Esophagus squamous epithelium (tissue), 5 donors: ENCODE measurements around the gene SLC5A11. TPM values are rescaled to one million over a fixed set of nuclear protein-coding genes. Genes with fewer than 3 reads are reported as not detected.

Experiments used
- DNase-seq: peaks from one replicate; lab custom pipeline; 2025; lab: John Stamatoyannopoulos, UW
- H3K27ac ChIP-seq, 4 donors: fragments of 200-600 bp; sonication (generic); one replicate each; pipeline ENCODE4 v1.5.1; 2016 to 2019; ENCODE audit warnings: mild to moderate bottlenecking in 1 of 4
- H3K27me3 ChIP-seq, 4 donors: fragments of 200-600 bp; sonication (generic); 1 replicate in 3 of 4; 2 replicates in 1 of 4; pipeline versions ENCODE4 v1.5.1 to v1.6.0; 2017 to 2021; ENCODE audit warnings: antibody characterized with exemption in 1 of 4
- H3K36me3 ChIP-seq, 3 donors: fragments of 200-600 bp; sonication (generic); one replicate each; pipeline ENCODE4 v1.5.1; 2016 to 2019
- H3K4me1 ChIP-seq, 3 donors: fragments of 200-600 bp; sonication (generic); one replicate each; pipeline ENCODE4 v1.5.1; 2017 to 2019
- H3K4me3 ChIP-seq, 4 donors: fragments of 200-600 bp; sonication (generic); 1 replicate in 3 of 4; 2 replicates in 1 of 4; pipeline ENCODE4 v1.5.1; 2016 to 2019; ENCODE audit warnings: mild to moderate bottlenecking in 2 of 4, moderate library complexity in 1 of 4
- H3K9me3 ChIP-seq, 3 donors: fragments of 200-600 bp; sonication (generic); one replicate each; pipeline ENCODE4 v1.5.1; 2016 to 2019
- CTCF ChIP-seq, 6 experiments: fragments of 450-650 bp in 4 of 6; fragments of 200-600 bp in 2 of 6; sonication (generic) in 2 of 6; IDR thresholded peaks; one replicate each; pipeline ENCODE4 v1.5.1; 2016 to 2019; ENCODE audit warnings: antibody characterized with exemption in 6 of 6, mild to moderate bottlenecking in 4 of 6, moderate library complexity in 4 of 6
- POLR2A ChIP-seq, 4 donors: fragments of 450-650 bp; IDR thresholded peaks; one replicate each; pipeline ENCODE4 v1.6.1; 2017; ENCODE audit warnings: antibody characterized with exemption in 4 of 4, mild to moderate bottlenecking in 4 of 4, moderate library complexity in 3 of 4
- WGBS, 2 donors: methylation state at CpG; one replicate each; pipeline ENCODE4 v1.1.5; 2018; 5-methylcytosine and 5-hydroxymethylcytosine counted together
- intact Hi-C: fragments of 100-400 bp; cut with DNase I; formaldehyde crosslinking; loops from one replicate; pipeline ENCODE4 v1.15.0; 2022
- total RNA-seq, 4 donors: library from RNA; depleted of rRNA; stranded (reverse); fragments of >200 nt; gene quantifications; one replicate each; pipeline ENCODE4 v1.1.0, GENCODE V29; 2016
- donor health status: DM: yes; HTN: yes; CAD: no.

The SLC5A11 gene
- total RNA-seq, 4 donors from 2014 or later = 1.1 TPM; not detected in 3

- H3K27ac ChIP-seq = no peak overlapping the region
- no peak for DNase-seq
- 93 to 100% methylated on average over 2 to 6 of the region's 6 CpGs for WGBS, 2 donors
- no peaks in the 10 kb centered on the region for H3K9me3 ChIP-seq
- TF ChIP-seq CTCF (IDR thresholded peaks at IDR 0.05) (no peak), POLR2A (IDR thresholded peaks at IDR 0.05) (no peak)
- H3K4me1 ChIP-seq = no peaks in the 10 kb centered on the region
- H3K27me3 ChIP-seq = no peaks in the 10 kb centered on the region
- peaks cover 5 to 55% (median 13%) of the 10 kb centered on the region in 3 donors for H3K36me3 ChIP-seq
- no peak overlapping the region for H3K4me3 ChIP-seq
- intact Hi-C loops = no loop called here
Measured at GRCh38 chr16:24917236-24917635, 71.5 kb downstream of the SLC5A11 start.

- no peak overlapping the region for H3K27ac ChIP-seq
- intact Hi-C loops = no loop called here
- 82 to 92% methylated on average over 2 to 5 of the region's 5 CpGs for WGBS, 2 donors
- TF ChIP-seq POLR2A (IDR thresholded peaks at IDR 0.05) (no peak), CTCF (IDR thresholded peaks at IDR 0.05) (no peak)
- H3K4me3 ChIP-seq = no peak overlapping the region
- no peaks in the 10 kb centered on the region for H3K9me3 ChIP-seq
- H3K36me3 ChIP-seq = peaks cover 5 to 62% (median 13%) of the 10 kb centered on the region in 3 donors
- DNase-seq = no peak
- H3K4me1 ChIP-seq = no peaks in the 10 kb centered on the region
- H3K27me3 ChIP-seq = no peaks in the 10 kb centered on the region
Measured at GRCh38 chr16:24917891-24918290, 72.1 kb downstream of the SLC5A11 start.

- DNase-seq = no peak
- intact Hi-C loops = no loop called here
- H3K4me1 ChIP-seq = no peaks in the 10 kb centered on the region
- no peaks in the 10 kb centered on the region for H3K9me3 ChIP-seq
- H3K4me3 ChIP-seq = no peak overlapping the region
- H3K27ac ChIP-seq = no peak overlapping the region
- WGBS, 2 donors = 76 to 90% methylated on average over 8 to 10 of the region's 10 CpGs
- TF ChIP-seq CTCF (IDR thresholded peaks at IDR 0.05) (no peak), POLR2A (IDR thresholded peaks at IDR 0.05) (no peak)
- peaks cover 5 to 69% (median 13%) of the 10 kb centered on the region in 3 donors for H3K36me3 ChIP-seq
- no peaks in the 10 kb centered on the region for H3K27me3 ChIP-seq
Measured at GRCh38 chr16:24918641-24919040, 72.9 kb downstream of the SLC5A11 start.

GRCh38 chr16:24919536-24919935 lies 73.8 kb downstream of the SLC5A11 start:
- Histone ChIP-seq H3K4me1 (no peaks in the 10 kb centered on the region), H3K4me3 (no peak overlapping the region), H3K36me3 (peaks cover 5 to 78% (median 13%) of the 10 kb centered on the region in 3 donors), H3K9me3 (no peaks in the 10 kb centered on the region), H3K27ac (no peak overlapping the region), H3K27me3 (no peaks in the 10 kb centered on the region)
- intact Hi-C loops = no loop called here
- TF ChIP-seq CTCF (IDR thresholded peaks at IDR 0.05) (no peak), POLR2A (IDR thresholded peaks at IDR 0.05) (no peak)
- 81% methylated on average over 8 of the region's 8 CpGs for WGBS, 2 donors
- DNase-seq = no peak

GRCh38 chr16:24920568-24920967 lies 74.8 kb downstream of the SLC5A11 start:
- DNase-seq = no peak
- no peaks in the 10 kb centered on the region for H3K9me3 ChIP-seq
- H3K4me3 ChIP-seq = no peak overlapping the region
- no peak overlapping the region for H3K27ac ChIP-seq
- peaks cover 5 to 88% (median 13%) of the 10 kb centered on the region in 3 donors for H3K36me3 ChIP-seq
- intact Hi-C loops = no loop called here
- 78 to 83% methylated on average over 1 to 3 of the region's 3 CpGs for WGBS, 2 donors
- H3K27me3 ChIP-seq = no peaks in the 10 kb centered on the region
- TF ChIP-seq CTCF (IDR thresholded peaks at IDR 0.05) = no peak
- TF ChIP-seq POLR2A (IDR thresholded peaks at IDR 0.05) = no peak
- H3K4me1 ChIP-seq = no peaks in the 10 kb centered on the region
